Activated T-cell treated with anti-CD3 and anti-CD28 coated beads for 48 hours (primary cell): ENCODE results near the gene HOXA7.

ENCODE experiments used
- DNase-seq: peaks from one replicate; pipeline ENCODE4 v3.0.0-alpha.2; 2020; ENCODE audit warnings: low read depth

The HOXA7 gene

GRCh38 chr7:27147199-27148030 is 9.1 kb downstream of the HOXA7 start, which contains the start of gene HOXA6:
HOXA6 (minus strand) TSS chr7:27147774; CDS start chr7:27147749, 25 bp downstream.
- no peak for DNase-seq

DNA sequence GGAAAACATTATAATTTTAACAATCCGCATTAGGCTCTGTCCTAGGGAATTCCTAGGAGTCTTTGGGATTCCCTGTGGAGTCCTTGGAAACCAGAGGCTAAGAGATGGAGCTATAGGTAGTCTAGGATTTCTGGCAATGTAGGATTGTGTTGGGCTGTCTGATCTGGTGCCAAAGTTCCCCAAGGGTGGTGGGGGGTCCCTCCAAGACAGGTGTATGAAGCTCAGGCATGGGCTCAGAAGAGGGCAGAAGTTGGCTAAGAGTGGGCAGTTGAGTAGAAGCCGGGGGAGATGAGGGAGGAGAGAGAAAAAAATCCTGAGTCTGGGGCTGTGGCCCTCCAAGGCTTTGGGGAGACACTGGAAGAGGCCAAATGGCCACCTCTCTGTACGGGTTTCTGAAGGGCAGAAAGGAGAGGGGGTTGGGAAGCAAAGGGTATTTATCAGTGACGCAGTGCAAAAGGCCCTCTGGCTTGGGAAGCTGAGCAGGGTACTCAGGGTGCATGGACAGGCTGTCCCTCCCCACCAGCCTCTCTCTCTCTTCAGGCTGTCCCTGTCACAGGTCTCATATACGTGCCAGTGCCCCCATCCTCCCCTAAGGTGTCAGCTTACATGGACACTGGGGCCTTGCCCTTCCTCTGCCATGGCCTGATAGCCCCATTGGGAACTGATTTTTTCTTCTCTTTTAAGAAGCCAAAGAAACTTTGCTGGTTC is 9.8 kb downstream of the HOXA7 start:
- DNase-seq = no peak

DNA sequence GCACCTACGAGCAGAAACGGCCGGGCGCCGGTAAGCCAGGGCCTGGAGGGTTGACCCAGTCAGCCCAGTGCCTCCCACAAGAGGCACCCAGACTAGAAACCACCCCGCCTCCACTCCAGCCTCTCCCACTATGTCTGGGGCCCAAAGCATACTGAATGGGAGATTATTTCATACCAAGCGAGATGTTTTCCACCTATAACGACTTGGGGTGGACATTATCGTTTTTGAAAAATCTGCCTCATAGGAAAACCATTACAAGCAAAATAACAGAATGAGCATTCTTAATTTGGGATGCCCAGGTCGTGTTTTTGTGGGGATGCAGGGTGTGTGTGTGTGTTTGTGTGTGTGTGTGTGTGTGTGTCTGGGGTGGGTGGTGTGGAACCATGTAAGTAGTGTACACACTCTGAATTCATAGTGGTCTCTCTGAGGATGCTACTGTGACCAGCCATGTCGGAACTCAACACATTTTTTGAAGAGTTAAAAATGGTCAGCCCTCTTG is 10.5 kb downstream of the HOXA7 start:
- no peak for DNase-seq

- no peak for DNase-seq
Measured at GRCh38 chr7:27145165-27145913, 11.1 kb downstream of the HOXA7 start.

DNA sequence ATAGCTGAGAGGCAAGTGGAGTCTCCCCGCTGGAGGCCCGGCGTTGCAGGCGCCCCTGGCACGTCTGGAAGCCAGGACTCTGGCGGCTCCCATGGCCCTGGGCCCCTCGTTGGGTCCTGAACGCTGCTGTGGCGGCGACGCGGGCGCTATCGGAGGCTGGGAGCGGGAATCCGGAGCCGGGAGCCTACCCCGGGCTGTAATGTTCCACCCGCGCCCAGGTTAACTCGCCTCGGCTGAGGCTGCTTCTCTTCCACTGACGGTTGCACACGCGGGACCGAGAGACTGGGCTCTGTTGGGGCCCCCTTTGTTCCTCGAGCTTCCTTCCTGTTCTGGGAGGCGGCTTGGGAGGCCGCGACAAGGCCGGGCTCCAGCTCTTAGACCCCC is 11.7 kb downstream of the HOXA7 start:
- DNase-seq = no peak

DNA sequence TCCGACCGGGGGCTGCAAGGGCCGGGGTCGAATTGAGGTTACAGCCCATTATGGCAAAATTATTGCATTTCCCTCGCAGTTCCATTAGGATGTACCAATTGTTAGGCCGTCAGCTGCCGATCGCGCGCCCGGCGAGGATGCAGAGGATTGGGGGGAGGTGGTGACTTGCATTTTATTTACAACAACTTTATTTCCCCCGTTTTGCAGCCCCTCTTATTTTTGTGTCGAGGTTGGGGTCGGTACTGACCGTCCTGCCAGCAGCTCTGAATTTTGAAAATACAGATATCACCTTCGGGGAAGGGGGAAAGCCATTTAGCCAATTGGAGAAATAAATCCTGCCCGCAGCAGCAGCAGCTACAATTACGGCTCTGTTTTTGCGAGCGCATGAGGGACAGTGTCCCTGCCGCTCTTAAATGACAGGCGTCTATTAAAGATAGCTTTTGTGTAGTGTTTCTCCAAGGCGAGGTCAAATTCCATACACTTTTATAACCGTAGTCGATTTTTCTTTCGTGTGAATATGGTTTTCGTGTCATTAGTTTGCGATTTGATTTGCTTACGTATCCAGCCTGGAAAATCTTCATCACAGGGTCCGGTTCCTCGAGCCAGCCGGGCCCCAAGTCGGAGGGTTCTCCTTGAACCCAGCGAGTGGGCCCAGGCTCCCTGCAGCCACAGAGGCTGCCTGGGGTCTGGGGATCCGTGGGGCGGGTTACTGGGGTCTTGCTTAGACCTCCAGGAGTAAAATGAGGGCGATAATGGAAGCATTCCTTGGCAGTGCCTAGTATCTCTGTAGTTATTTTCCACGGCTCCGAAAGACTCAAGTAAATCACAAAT is 12.3 kb downstream of the HOXA7 start:
- no peak for DNase-seq

DNA sequence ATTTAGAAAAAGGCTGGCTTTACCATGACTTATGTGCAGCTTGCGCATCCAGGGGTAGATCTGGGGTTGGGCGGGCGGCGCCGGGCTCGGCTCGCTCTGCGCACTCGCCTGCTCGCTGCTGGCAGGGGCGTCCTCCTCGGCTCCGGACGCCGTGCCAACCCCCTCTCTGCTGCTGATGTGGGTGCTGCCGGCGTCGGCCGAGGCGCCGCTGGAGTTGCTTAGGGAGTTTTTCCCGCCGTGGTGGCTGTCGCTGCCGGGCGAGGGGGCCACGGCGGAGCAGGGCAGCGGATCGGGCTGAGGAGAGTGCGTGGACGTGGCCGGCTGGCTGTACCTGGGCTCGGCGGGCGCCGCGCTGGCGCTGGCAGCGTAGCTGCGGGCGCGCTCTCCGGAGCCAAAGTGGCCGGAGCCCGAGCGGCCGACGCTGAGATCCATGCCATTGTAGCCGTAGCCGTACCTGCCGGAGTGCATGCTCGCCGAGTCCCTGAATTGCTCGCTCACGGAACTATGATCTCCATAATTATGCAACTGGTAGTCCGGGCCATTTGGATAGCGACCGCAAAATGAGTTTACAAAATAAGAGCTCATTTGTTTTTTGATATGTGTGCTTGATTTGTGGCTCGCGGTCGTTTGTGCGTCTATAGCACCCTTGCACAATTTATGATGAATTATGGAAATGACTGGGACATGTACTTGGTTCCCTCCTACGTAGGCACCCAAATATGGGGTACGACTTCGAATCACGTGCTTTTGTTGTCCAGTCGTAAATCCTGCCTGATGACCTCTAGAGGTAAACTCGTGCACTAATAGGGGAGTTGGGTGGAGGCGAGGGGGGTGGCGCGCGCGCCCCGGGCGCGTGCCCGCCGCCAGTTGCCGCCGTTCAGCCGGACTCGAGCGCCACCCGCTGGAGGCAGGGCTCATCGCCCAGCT is 13.2 kb downstream of the HOXA7 start, which contains the start of gene HOXA5:
Gene HOXA5 (minus strand): TSS at position 659 of the 927 bp plus-strand sequence. CDS start 74 bp downstream, at position 585.
- DNase-seq = no peak

- no peak for DNase-seq
Measured at GRCh38 chr7:27142580-27143022, 13.9 kb downstream of the HOXA7 start.

- no peak for DNase-seq
Measured at GRCh38 chr7:27141923-27142579, 14.4 kb downstream of the HOXA7 start.

GRCh38 chr7:27141137-27141922 is 15.1 kb downstream of the HOXA7 start:
- no peak for DNase-seq

DNA sequence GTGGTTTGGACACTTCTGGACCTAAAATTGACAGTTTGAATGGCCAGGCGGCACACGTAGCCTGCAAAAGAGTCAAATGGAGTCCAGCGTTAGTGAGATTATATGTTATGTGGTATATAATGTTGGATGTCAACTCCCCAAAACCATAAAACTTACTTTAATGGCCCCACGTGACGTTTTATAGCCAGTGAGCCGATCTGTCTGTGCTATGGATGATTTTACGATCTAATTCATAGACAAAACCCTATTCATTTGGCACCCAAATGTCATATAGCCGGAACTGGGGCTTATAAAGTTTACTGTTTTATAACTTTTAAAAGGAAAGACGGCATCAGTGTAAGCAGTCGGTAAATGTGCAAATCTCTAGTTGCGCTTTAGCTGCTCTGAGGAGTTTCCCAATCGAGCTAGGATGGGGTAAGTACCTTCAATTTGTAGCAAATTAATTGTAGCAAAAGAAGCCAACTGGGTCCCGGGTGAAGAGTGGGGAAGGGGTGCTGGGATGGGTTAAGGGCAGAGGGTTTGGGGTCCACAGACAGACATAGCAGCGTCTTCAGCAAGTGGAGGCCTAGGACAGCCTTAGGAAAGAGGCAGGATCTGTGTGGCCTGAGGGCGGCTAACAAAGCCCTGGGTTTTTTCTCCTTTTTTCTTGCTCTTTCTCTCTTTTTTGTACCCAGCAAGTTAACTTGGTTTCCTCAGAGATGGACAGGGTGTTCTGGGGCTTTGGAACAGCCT is 16.2 kb downstream of the HOXA7 start:
- DNase-seq = no peak

DNA sequence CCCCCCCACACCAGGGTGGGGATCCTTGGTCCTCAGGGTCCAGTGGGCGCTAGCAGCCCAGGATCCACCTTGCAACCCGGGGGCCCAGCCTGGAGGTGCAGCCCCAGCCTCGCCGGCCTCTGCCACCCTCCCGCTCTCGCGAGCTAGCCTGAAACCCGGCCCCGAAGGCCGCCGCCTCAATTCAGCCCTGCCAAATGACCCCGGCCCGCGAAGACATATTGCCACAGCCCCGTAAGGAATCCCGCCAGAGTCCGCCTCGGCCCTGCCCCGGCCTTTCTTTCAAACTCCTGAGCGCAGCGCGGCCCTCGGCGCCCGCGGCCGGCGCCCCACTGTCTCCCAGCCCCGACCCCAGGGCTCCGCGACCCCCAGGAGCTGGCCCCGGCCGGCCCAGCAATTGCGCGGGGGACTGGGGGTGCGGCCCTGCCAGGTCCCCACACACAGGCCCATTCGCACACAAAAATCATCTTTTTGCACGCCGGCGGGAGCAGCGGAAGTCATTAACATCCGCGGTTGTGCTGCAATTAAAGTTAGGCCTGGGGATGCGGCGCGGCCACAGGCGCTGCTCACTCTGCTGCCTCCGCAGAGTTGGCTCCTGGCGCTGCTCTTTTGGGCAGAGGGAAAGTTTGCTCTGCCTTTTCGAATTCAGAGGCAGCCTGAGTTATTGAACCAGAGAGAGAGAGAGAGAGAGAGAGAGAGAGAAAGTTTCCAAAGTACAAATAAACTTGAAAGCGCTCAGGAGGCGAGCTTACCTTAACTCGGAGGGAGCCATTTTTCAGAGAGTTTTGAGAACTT is 16.9 kb downstream of the HOXA7 start:
- no peak for DNase-seq

DNA sequence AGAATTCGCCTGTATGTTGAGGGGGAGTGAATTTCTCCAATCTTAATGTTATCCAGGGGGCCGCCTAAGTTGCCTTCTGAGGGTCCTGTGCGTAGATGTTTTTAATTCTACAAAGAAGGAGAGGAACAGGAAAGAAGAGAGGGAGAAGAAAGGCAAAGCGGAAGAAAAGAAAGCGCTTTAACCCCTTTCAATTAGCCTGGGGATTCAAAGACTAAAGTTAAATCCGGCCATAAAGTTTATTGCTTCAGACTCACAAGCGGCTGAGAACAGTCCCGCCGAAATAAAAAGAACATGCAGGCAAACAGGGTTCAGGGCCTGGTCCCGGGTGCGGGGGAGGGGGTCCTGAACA is 17.5 kb downstream of the HOXA7 start:
- no peak for DNase-seq

- DNase-seq = no peak
Measured at GRCh38 chr7:27138472-27138871, 18.0 kb downstream of the HOXA7 start.

- DNase-seq = no peak
Measured at GRCh38 chr7:27137640-27138315, 18.7 kb downstream of the HOXA7 start.

DNA sequence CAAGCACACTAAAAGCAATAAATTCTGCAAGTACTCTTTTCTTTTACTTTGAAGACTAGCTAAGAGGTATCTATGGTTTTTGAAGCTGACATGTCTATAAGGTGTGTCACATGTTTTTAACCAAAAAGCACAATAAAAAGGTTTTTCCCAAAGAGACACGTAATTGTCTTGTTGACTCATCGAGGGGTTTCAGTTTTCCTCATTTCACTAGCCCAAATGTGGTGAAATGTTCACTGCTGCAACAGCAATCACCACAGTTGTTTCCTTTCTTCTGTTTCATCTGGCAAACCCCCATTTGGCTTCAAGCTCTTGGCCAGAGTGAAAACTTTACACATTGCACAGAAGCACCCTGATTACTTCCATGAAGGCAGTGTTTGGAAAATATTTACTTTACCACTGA is 22.1 kb downstream of the HOXA7 start:
- no peak for DNase-seq
